ENCODE measurements around the gene DMP1.
A peak's percentile ranks its signal among the peaks of the same experiment; 100 is the strongest.

Gene DMP1
- 0 reads per million in 4 experiments for total RNA-seq

DNA sequence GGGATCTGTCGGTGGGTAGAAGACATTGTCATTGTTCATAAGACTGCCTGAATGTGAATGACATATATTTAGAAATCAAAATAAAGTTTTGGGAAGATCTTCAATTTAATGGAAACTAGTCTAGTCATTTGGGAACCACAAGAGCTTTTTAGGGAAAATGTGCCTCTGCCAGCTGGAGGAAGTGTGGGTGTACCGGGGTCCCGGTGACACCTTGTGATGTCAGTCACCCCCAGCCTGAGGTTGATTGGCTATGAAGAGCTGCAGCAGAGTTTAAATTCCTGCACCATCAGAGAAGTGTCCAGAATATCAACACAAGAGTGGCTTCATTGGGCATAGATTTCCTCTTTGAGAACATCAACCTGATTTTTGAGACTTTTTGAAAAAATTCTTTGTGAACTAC lies at the start of gene DMP1:
Gene DMP1, plus strand, starts transcription at position 301 of the 400 bp plus-strand sequence. CDS start 6,213 bp downstream, outside the sequence.
- no peak for DNase-seq

DNA sequence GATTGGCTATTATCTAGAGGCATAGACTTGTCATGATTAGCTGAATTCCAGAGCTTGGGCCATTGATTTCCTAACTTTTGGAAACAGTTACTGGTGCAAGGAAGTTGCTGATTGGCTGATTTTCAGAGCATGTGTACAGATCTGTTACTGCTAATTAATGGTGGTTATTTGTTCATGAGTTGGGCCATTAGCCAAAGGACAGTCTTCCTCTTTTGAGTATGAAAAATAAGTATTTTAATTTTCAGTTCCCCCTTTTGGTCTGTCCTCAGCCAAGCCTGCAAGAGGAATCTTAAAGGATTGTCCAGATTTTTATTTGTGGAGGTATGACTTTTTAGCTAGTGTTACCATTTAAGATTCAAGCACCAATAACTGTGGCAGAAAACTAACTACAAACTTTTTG lies 48.7 kb upstream of the DMP1 start:
- DNase-seq: no peak

- no peak for DNase-seq
Observed at GRCh38 chr4:87608229-87608628, 41.9 kb upstream of the DMP1 start, which contains the start of gene DSPP. DSPP (plus strand) TSS chr4:87608529; CDS start chr4:87610909, 2,380 bp downstream.

DNA sequence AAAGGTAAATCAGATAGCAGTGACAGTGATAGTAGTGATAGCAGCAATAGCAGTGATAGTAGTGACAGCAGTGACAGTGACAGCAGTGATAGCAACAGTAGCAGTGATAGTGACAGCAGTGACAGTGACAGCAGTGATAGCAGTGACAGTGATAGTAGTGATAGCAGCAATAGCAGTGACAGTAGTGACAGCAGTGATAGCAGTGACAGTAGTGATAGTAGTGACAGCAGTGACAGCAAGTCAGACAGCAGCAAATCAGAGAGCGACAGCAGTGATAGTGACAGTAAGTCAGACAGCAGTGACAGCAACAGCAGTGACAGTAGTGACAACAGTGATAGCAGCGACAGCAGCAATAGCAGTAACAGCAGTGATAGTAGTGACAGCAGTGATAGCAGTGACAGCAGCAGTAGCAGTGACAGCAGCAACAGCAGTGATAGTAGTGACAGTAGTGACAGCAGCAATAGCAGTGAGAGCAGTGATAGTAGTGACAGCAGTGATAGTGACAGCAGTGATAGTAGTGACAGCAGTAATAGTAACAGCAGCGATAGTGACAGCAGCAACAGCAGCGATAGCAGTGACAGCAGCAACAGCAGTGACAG lies 35.7 kb upstream of the DMP1 start:
- no peak for DNase-seq

DNA sequence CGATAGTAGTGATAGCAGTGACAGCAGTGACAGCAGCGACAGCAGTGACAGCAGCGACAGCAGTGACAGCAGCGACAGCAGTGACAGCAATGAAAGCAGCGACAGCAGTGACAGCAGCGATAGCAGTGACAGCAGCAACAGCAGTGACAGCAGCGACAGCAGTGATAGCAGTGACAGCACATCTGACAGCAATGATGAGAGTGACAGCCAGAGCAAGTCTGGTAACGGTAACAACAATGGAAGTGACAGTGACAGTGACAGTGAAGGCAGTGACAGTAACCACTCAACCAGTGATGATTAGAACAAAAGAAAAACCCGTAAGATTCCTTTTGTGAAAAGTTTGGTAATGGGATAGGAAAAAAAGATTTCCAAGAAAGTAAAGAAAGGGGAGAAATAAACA lies 33.8 kb upstream of the DMP1 start:
- DNase-seq: no peak

DNA sequence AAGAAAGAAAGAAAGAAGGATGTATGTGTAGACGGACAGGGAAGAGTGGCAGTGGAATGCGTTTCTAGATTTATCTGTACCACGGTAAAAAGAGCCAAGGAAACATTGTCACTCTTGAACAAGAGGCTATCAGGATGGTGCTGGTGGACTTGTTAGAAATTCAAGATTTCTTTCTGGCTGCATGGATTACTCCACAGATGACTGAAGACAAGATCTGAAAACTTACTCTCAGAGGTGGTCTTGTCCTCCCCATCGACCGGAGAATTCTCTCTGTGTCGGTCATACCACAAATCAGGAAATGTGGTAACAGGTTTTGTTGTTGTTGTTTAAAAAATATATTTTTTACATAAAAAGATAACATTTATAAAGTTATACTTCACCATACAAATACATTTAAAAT lies 30.0 kb upstream of the DMP1 start:
- DNase-seq: no peak

- no peak for DNase-seq
Observed at GRCh38 chr4:87620491-87620890, 29.6 kb upstream of the DMP1 start.

DNA sequence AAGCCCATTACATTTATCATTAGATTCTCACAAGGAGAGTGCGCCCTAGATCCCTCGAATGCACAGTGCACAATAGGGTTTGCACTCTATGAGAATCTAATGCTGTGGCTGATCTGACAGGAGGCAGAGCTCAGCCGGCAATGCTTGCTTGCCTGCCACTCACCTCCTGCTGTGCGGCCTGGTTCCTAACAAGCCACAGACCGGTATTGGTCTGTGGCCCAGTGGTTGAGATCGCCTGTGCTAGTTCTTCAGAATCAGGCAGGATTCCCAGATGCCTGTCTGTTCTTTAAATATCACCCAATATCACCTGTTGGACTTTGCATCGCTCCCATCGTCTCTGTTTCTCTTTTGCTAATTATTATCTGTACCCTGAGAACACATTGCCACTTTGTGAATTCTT lies 27.8 kb upstream of the DMP1 start:
- no peak for DNase-seq

DNA sequence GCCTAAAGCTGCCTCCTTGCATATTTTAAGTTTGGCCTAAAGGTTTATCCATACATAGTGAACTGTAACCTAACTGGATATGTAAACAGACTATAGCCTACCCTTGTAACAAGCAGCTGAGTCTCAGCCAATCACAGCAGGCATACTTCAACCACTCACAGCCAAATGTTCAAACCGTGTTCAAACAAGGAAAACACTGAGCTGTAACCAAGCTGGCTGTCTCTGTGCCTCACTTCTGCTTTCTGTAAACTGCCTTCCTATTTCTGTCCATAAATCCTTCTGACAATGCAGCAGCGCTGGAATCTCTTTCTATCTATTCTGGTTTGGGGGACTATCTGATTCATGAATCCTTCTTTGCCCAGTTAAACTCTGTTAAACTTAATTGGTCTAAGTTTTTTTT lies 25.4 kb upstream of the DMP1 start:
- no peak for DNase-seq

- DNase-seq: no peak
Observed at GRCh38 chr4:87631668-87632067, 18.4 kb upstream of the DMP1 start.

DNA sequence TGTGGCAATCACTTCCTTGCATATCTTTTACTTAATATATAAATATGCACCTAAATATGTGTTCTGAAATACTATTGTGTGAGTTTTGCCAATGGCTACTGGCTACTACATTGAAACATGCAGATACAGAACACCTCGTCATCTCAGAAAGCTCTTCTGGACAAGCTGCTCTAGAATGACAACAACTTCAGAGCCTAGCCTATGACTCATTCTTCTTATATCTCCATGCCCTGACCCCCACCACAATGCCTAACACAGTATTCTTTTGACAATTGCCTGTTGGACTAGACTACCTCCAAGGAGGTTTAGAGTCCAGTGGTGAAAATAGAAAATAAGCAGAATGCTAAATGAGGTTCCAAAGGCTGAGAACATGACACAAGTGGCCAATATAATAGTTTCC lies 17.6 kb upstream of the DMP1 start:
- DNase-seq: no peak

DNA sequence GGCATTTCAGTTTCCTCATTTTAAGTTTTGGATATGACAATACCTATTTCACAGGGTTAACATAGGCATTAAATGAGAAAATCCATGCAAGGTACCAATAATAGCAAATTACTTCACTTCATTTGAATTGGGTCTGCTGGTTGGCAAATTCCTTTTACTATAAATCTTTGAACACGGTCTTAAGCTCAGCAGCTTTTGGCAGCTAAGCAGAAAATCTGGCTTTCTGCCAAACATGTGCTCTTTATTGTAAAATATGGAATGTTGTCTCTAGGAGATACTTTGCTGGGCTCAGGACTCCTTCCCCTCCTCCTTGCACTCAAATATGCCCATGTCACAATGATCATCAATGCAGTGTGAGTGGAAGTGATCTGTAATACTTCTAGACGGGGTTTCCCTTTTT lies 16.8 kb upstream of the DMP1 start:
- DNase-seq: no peak

DNA sequence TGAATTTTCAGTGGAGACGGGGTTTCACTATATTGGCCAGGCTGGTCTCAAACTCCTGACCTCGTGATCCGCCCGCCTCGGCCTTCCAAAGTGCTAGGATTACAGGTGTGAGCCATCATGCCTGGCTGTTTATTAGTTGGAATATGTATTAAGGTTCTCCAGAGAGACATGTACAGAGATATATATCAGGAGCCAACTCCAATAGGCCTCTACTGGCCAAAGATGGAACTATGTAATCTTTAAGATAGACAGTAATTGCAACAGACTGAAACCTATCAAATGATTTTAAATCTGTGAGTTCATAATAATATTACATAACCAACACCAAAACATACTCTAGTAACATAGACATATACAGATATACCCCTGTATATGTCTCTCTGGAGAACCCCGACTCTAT lies 5.8 kb upstream of the DMP1 start:
- DNase-seq: no peak

- DNase-seq: no peak
Observed at GRCh38 chr4:87650938-87651337, 858 bp downstream of the DMP1 start.

DNA sequence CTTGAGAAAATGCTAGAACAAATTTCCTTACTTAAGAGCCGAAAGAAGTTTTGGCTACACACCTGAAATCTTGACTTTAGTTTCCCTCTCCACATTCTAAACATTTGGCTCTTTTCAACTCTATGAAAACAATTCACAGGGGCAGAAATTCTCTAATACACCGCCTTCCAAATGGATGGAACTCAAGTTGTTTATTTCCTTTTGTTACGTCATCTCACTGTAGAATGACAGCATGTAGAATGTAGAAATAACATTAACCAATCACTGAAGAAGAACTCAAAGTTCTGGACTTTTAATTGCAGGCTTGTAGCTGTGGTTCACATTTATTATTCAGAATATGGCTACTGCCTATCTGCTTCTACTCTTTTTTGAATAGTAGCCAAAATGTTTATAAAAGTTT lies 1.9 kb downstream of the DMP1 start:
- DNase-seq: no peak

- DNase-seq: no peak
Observed at GRCh38 chr4:87654487-87655044, 4.5 kb downstream of the DMP1 start.

- no peak for DNase-seq
Observed at GRCh38 chr4:87657525-87657924, 7.4 kb downstream of the DMP1 start.

- DNase-seq: no peak
Observed at GRCh38 chr4:87659247-87659931, 9.3 kb downstream of the DMP1 start.

DNA sequence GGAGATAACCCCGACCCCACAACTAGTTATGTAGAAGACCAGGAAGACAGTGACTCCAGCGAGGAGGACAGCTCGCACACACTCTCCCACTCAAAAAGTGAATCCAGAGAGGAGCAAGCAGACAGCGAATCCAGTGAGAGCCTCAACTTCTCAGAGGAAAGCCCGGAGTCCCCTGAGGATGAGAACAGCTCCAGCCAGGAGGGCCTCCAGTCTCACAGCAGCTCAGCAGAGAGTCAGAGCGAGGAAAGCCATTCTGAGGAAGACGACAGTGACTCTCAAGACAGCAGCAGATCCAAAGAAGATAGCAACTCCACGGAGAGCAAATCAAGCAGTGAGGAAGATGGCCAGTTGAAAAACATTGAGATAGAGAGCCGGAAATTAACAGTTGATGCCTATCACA lies 12.8 kb downstream of the DMP1 start:
- DNase-seq: no peak

DNA sequence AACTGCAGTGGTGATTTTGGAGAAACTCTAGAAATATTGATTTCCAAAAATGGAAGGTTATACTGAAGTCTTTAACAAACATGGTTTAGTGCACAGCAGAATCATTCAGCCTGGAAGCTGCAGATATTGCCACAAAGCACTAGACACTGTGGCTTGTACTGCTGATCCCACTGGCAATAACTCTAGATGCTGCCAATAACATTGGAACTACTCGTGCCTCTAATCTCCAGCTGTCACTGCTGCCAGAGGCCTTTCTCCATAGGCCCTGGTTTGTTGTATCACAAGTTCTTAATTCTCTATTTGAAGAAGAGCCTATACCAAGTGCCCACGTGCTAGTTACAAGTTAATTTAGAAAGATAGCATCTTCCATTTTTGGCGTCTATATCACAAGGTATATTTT lies 19.3 kb downstream of the DMP1 start:
- DNase-seq: no peak

GRCh38 chr4:87677731-87678130 lies 27.7 kb downstream of the DMP1 start:
- no peak for DNase-seq

DNA sequence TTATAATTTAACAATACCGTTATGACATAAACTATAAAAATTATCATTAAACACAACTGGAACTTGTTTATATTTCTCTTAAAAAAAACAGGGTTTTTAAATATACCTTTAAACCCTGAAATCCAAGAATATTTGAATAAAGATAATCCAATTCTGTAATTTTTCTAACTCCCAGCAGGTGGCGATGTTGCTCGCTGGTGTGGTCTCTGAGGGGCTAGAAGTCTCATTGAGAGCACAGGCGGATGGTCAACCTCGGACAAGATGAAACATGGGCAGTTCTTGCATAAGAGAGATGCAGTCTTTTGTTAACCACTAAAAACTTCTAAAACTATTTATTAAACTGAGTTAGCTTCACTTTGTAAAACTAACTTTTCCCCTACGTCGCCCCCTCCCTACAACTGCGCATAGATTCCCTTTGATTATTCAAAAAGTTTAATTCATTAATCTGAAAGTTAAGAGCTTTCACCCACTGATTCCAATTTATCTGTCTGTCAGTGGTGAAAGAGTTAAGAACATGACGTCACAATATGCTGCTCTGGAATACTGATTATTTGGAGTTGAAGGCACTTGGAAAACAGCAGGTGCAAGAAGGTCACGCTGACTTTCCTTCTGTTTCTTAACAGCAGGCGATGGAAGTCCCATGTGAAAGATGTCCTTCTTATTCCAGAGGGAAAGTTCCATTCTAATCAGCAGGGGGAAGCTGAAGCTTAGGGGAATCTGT lies 29.5 kb downstream of the DMP1 start:
- DNase-seq: peak; percentile 1

GRCh38 chr4:87680271-87680670 lies 30.2 kb downstream of the DMP1 start:
- DNase-seq: no peak

GRCh38 chr4:87688316-87688715 lies 38.2 kb downstream of the DMP1 start:
- no peak for DNase-seq

Measured in effector CD8-positive, alpha-beta T cell (primary cell).